NCI-H146 treated with DMSO at 0.1 percent for 48 hours (cell line): Measurements from ENCODE around the gene GSK3A.

ENCODE experiments used
- DNase-seq: peaks from one replicate; lab custom pipeline; 2025; ENCODE audit not compliant: unreplicated experiment; lab: John Stamatoyannopoulos, UW

The GSK3A gene

DNA sequence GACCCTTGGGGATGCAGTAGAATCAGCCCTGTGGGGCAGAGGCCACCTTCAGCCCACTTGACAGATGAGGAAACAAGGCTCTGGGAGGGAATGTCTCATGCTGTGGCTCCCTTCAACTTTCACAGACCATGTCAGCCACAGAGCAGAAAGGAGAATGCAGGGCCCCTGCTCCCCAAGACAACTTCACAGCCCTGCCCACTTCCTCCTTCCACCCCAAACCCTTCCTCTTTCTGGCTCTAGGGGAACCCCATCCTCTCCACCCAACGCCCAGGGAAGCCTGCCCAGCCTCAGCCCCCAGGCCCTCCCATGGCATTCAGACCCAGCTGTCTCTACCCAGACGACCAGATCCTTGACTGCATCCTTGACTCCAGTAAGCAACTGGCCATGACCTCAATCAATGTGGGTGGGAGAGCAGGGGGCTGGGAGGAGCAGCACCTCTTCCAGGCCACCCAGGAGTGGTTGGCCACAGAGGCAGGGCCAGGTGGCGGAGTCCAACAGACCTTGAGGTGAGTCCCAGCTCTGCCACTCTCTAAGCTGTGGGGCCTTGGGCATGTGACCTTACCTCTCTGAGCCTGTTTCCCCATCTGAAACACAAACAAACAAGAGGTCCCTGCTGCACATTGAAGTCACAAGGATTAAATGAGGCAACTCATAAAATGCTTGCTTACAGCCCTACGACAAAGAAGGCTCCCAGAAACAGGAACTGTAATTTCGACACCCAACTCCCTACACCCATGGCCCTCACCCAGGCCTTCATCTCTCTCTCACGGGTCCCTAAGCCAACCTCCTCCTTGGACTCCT is 40.7 kb downstream of the GSK3A start:
- DNase-seq: no peak

DNA sequence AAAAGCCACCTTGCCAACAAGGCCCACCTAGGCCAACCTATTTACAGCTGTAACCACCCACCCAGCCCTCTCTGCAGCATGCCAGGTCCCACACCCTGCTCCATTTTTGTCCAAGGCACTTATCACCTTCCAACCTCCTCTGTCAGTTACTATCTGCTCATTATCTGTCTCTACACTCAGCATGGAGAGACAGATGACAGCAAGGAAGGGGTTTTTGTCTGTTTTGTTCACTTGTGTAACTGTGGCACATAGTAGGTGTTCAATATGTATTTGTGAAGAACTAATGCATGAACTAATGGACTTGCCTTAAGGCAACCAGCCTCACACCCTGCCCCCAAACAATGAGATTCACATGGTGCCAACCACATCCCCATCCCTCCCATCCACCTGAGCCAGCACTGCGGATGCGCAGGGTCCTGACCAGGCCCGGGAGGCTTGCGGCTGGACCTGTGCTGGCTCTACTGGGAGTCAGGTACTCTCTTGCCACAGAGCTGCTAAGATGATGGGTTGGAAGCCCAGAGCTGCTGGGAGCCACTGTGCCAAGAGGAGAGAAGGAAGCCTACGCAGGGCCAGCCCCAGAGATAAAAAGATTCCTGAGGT is 42.2 kb downstream of the GSK3A start:
- no peak for DNase-seq

DNA sequence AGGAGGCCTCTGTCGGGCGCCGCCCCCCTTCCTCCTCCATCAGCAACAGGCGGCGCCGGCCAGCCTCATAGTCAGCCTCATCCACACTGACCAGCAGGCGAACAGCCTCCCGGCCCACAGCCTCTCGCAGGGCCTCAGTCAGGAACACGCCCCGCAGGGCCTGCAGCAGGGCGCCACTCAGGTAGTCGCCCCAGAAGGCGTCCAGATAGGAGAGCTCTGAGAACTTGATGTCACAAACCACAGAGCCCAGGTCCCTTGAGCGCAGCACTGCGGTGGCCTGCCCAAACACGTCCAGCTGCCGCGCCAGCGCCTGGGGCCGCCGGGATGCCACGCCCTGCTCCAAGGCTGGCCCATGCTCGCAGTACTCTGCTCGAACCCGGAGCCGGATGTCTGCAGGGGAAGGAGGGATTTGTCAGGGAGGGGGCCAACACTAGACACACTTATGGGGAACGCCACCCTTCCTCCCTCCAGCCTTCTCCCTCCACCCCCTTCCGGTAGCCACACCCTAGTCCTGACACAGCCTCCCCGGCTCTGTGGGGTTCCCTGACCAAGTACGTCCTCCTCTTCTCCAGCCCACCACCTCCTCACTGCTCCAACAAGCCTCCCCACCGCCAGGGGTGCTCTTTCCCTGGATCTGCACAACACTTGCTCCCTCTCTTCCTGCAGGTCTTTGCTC is 42.8 kb downstream of the GSK3A start:
- no peak for DNase-seq

DNA sequence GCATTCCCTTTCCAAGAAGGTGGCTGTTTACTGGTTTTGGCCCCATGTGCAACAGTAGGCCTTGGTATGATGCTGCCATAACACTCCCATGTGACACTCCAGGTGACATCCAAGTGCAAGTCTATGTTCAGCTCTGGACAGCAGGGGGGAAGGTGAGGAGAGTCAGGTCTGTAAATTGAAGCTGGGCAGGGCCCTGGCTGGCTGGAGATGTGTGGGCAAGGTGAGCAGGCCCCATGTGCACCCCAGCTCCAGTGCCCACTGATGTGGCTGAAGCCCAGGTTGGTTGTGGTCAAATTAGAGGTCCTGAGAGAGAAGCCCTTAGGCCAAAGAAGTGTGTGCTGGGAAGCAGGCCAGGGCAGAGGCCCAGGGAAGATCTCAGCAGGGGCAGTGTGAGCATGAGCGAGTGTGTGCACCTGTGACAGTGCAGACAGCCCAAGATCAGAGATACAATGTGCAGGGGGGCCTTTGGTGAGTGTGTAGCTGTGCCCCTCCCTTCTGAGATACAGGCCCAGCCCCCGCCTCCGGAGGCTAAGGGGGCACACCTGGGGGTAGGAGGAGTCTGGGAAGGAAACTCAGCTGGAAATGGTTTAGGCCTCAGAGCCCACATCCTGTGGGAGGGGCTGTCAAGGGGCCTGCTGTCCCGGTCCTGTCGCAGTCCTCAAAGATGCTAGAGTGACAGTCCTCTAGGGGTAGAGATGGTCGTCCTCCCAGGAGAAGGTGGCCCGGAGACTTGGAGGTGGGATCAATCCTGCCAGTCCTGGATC is 43.5 kb downstream of the GSK3A start:
- no peak for DNase-seq

DNA sequence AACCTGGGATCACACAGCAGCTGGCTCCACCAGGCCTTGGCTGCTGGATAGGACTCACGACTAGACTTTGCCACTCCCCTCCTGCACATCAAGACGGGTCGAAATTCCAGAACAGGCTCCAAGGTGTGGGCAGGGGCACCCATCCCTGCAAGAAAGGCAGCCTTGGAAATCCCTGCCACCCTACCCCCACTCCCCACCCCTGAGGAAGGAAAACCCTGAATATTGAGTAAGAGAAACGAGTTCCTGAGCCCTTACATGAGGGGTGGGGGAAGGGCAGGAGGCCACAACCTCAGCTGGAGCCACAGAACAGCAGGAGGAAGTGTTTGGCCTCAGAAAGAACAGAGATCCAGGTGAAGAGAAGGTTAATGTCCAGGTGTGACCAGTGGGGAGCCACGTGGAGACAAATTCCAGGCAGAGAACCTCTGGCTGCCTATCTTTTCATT is 45.0 kb downstream of the GSK3A start:
- DNase-seq: no peak

DNA sequence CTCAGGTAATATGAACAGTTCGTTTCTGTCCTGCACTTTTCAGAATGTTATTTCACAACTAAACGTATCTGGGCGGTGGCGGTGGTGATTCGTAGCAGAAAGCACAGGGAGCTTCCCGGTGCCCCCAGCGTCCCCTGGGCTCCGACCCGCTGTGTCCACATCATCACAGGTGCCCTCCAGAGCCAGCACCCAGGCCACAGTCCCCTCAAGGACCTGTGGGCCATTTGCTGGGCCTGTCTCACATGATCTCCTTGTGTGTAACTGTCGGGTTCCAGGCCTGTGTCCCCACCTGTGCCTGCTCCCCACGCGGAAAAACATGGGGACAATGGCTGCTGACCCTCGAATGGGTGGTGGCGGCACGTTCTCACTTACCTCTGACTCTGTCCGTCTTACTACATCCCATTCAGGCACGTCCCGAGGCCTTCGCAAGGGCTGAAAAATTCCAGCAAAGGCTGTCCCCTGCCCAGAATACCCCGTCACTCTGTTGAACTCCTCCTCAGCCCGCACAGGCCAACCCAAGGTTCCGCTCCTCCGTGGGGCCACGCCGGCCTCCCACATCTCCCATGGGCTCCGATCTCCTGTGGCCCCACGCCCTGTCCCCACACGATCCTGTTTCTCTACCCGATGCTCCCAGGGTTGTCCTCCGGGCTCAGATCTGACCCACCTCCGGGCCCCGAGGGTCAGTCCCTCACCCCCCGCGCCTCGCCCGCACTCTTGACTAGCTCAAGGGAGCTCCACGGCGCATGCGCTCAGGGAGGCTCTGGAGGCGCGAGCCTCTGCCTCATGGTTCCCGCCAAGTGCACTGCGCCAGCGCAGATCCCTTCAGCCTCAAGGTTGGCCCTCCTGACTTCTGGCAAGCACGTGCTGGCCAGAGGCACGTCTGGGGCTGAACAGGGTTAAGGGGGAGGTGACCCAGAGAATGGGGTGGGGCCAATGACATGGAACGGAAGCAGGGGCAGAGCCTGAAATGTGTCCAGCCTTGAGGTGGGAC is 46.1 kb downstream of the GSK3A start:
- no peak for DNase-seq

DNA sequence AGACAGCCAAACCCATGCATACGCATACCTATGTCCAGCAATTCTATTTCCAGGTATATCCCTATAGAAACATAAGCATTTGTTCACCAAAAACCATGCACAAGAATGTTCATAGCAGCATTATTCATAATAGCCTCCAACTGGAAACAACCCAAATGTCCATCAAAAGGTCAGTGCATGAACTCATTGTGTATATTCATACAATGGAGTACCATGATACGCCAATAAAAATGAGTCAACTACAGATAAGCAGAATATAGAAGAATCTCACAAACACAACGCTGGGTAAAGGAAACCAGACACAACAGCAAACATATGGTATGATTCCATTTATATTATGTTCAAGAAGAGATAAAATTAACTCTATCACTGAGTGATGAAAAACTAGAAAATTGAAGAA is 48.7 kb downstream of the GSK3A start:
- DNase-seq: no peak

DNA sequence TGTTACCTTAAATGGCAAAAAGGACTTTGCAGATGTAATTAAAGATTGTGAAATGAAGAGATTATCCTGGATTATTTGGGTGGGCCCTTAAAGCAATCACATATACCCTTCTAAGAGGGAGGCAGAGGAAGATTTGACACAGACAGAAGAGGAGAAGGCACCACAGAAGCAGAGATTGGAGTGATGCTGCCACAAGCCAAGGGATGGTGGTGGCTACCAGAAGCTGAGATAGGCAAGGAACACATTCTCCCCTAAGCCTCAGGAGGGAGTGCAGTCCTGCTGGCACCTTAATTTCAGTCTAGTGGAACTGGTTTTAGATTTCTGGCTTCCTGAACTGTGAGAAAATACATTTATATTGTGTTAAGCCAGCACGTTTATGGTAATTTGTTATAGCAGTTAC is 49.1 kb downstream of the GSK3A start:
- no peak for DNase-seq

DNA sequence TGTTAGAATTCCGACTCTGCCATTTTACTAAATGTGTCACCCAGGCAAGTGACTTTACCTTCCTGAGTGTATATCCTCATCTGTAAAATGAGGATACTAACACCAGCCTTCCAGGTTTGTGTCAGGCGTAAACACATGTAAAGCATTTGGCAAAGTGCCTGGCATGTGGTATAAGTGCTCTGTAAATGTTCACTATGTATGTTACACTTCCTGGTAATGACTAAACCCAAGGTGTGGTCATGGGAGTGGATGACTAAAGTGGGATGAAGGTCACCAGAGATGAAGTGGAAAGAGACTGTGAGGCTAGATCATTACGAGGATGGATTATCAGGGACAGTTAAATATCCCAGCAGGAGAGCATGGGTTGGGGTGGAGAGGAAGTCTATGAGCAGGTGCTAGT is 50.5 kb downstream of the GSK3A start:
- peak; percentile 88 for DNase-seq

DNA sequence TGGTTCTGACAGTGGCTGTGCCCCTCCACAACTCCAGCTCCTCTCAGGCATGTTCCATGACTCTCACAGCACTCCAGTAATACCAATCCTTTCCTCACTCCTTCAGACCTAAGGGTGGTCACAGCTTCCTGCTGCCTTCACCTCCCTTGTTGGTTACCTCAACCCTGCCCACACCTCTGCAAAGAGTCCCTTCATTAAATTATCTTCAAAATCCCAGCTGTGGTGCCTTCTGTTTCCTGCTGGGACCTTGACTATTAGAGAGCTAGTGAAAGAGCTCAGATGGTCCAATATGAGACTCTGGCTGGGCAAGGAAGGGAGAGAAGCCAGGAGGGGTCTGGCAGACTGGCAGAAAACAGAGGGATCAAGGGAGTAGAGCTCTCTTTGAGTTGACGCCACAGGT is 51.1 kb downstream of the GSK3A start:
- DNase-seq: no peak

DNA sequence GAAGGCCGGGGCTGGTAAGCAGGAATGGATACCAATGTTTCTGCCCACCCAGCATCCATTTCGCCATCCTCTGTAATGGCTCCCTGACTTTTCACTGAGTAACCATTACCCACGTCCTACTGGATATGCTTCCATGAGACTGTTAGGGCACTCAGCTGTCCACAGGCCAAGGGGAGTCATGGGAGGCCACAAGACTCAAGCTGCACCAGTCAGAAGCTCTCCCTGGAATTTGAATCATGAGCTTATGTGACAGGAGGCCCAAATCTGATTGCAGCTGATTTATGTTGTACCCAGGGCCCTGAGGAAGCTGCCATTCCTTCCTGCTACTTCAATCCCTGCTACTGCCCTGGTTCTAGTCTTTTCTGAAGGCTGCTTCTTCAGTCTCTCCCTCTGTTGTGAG is 53.3 kb downstream of the GSK3A start:
- DNase-seq: no peak

DNA sequence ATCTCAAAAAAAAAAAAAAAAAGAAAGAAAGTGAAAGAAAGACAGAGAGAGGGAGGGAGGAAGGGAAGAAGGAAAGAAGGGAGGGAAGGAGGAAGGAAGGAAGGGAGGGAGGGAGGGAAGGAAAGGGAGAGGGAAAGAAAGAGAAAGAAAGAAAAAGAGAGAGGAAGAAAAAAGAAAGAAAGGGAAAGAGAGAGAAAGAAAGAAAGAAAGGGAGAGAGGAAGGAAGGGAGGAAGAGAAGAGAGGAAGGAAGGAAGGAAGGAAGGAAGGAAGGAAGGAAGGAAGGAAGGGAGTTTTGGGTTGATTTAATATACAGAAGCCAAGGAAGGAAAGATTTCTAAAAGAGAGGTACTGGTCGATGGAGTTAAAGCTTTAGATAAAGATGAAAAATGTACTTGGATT is 53.7 kb downstream of the GSK3A start:
- DNase-seq: no peak

DNA sequence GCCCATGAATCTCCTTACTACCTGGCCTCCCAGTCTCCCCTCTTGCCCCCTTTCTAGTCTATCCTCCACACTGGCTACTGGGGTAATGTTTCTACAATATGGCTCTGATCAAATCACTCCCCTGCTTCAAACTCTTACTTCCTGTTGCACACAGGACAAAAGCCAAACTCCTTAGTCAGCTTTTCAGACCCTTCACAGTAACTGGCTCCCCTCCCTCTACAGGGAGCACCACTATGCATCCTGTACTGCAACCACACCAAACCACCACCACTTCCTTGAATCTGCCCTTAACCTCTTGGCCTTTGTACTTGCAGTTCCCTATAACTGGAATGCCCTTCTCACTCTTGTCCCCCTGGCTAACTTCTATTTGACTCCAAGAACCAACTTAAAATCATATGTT is 57.1 kb downstream of the GSK3A start:
- no peak for DNase-seq

DNA sequence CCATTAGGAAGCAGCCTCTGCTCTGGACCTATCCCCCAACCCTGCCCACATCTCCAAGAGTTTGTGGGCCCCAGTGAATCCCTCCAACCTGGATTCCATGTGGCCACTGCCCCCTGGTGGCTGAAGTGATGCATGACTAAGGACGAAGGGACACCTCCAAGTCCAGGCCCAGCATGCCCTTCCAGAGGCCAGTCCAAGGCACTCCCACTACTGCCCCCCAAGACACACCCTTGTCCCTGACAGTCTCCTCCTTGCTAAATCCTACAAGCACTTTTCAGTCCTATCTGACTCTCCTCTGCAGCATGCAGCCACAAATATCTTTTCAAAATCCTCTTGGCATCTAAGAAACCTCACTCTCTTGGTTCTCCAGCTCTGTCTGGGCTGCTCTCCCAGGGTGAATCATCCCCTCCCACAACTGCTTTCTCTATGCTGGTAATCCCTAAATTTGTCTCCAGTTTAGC is 58.0 kb downstream of the GSK3A start:
- DNase-seq: peak; percentile 75
